ENCODE results near the gene TTC31.
A peak's percentile ranks its signal among the peaks of the same experiment; 100 is the strongest.
"Not testable (repeated sequence)": the region's sequence is repeated elsewhere in the genome, so short reads cannot be mapped to it uniquely, and the experiment has no call there.

The TTC31 gene

GRCh38 chr2:74461187-74462053 lies 21.5 kb upstream of the TTC31 start:
- no peak for TF ChIP-seq ZNF274 (IDR thresholded peaks at IDR 0.05; ENCODE audit: low read depth, low read length)

GRCh38 chr2:74462054-74462785 lies 20.7 kb upstream of the TTC31 start:
- no peak for TF ChIP-seq ZNF274 (IDR thresholded peaks at IDR 0.05; ENCODE audit: low read depth, low read length)
- H3K4me3 ChIP-seq (ENCODE audit: low read length): no peak overlapping the region

More at GRCh38 chr2:74461187-74462053, 21.5 kb upstream of the TTC31 start:
- no peak overlapping the region for H3K4me3 ChIP-seq (ENCODE audit: low read length)

DNA sequence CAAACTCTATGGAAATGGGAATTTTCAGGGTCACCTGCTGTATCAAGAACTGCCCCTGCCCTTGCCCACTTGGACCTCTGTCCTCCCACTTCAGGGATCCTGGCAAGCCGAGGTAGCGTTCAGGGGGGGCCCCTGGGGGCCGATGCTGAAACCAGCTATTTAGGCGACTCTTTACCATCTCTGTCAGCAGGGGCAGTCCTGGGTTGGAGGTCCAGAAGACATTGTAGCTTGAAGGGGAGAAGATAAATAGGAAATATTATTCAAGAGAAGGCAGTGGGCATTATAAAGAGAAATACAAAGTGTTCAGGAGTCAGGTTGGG lies 20.1 kb upstream of the TTC31 start:
- TF ChIP-seq ZNF274 (IDR thresholded peaks at IDR 0.05; ENCODE audit: low read depth, low read length): no peak
- no peak overlapping the region for H3K4me3 ChIP-seq (ENCODE audit: low read length)

- peak overlapping the region; percentile 68 for H3K4me3 ChIP-seq (ENCODE audit: low read length)
- no peak for TF ChIP-seq ZNF274 (IDR thresholded peaks at IDR 0.05; ENCODE audit: low read depth, low read length)
Observed at GRCh38 chr2:74464406-74464805, 18.5 kb upstream of the TTC31 start.

DNA sequence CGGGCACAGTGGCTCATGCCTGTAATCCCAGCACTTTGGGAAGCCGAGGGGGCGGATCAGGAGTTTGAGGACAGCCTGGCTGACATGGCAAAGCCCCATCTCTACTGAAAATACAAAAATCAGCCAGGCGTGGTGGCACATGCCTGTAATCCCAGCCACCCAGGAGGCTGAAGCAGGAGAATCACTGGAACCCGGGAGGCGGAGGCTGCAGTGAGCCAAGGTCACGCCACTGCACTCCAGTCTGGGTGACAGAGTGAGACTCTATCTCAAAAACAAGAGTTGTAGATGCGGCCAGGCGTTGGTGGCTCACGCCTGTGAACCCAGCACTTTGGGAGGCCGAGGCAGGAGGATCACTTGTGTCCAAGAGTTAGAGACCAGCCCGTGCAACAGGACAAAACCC lies 12.1 kb upstream of the TTC31 start:
- H3K4me3 ChIP-seq (ENCODE audit: low read length): not testable (repeated sequence)

GRCh38 chr2:74471332-74472065 lies 11.4 kb upstream of the TTC31 start:
- H3K4me3 ChIP-seq (ENCODE audit: low read length): peak overlapping the region; percentile 69
- TF ChIP-seq ZNF274 (IDR thresholded peaks at IDR 0.05; ENCODE audit: low read depth, low read length): no peak

GRCh38 chr2:74472086-74472944 lies 10.6 kb upstream of the TTC31 start, which contains the start of gene MRPL53:
Gene MRPL53, minus strand, starts transcription at chr2:74472680. Its CDS starts 20 bp downstream, at chr2:74472660.
- peak within 1 kb of the TSS; percentile 69 for H3K4me3 ChIP-seq (ENCODE audit: low read length)
- no peak for TF ChIP-seq ZNF274 (IDR thresholded peaks at IDR 0.05; ENCODE audit: low read depth, low read length)

DNA sequence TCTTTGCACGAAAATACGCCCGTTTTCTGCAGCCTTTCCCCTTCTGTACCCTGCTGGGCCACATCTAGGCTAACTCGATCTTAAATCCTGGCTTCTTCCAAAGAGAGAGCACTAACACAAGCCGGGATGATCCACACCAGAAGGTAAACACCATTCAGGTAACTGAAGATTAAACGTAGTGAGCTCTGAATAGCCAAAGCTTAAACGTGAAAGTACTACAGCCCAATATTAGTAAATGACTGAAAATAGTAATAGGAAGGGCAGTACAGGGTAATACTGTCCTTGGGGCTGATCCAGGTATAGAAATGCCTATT lies 10.0 kb upstream of the TTC31 start:
- TF ChIP-seq ZNF274 (IDR thresholded peaks at IDR 0.05; ENCODE audit: low read depth, low read length): no peak
- H3K4me3 ChIP-seq (ENCODE audit: low read length): peak overlapping the region; percentile 69

DNA sequence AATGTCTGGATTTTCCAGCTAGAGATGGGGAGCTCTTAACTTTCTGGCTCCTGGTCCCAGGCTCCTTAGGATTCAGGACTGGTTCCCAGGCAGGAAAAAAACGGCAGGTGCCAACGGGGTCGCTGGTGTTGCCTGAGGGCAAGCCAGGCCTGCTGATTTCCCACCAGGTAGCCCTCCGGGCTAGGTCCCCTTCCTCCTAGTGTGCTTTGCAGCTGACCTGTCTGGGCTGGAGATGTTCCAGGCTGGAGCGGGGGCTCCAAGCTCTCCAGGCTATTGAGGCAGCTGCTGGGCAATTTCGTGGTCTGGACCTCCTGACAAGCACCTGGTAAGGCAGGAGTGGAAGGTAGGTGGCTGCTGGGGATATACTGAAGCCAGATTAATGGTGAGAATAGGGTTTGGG lies 8.4 kb upstream of the TTC31 start:
- no peak for TF ChIP-seq ZNF274 (IDR thresholded peaks at IDR 0.05; ENCODE audit: low read depth, low read length)
- H3K4me3 ChIP-seq (ENCODE audit: low read length): no peak overlapping the region

DNA sequence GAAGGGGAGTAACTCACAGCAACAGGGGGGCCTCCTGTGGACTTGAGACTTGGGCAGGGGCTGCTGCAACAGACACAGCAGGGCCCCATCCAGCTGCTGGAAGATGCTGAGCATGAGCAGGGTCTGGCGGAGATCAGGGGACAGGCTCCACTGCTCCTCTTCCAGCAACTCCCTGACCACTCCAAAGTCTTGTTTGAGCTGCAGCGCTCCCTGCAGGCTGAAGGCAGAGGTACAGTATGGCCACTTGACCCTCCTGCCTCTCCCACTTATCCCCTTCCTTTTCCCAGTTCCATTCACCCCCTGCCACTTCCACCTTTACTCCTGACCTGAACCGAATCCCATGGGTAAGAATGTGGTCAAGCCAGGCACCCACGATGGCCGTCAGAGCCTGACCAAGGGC lies 8.0 kb upstream of the TTC31 start:
- H3K4me3 ChIP-seq (ENCODE audit: low read length): no peak overlapping the region

GRCh38 chr2:74481431-74481830 lies 1.4 kb upstream of the TTC31 start:
- TF ChIP-seq ZNF274 (IDR thresholded peaks at IDR 0.05; ENCODE audit: low read depth, low read length): no peak
- peak overlapping the region; percentile 76; the same call in 1 of the 2 replicates for H3K4me3 ChIP-seq (ENCODE audit: low read length)

More for the DNA sequence above, 8.0 kb upstream of the TTC31 start:
- TF ChIP-seq ZNF274 (IDR thresholded peaks at IDR 0.05; ENCODE audit: low read depth, low read length): no peak

DNA sequence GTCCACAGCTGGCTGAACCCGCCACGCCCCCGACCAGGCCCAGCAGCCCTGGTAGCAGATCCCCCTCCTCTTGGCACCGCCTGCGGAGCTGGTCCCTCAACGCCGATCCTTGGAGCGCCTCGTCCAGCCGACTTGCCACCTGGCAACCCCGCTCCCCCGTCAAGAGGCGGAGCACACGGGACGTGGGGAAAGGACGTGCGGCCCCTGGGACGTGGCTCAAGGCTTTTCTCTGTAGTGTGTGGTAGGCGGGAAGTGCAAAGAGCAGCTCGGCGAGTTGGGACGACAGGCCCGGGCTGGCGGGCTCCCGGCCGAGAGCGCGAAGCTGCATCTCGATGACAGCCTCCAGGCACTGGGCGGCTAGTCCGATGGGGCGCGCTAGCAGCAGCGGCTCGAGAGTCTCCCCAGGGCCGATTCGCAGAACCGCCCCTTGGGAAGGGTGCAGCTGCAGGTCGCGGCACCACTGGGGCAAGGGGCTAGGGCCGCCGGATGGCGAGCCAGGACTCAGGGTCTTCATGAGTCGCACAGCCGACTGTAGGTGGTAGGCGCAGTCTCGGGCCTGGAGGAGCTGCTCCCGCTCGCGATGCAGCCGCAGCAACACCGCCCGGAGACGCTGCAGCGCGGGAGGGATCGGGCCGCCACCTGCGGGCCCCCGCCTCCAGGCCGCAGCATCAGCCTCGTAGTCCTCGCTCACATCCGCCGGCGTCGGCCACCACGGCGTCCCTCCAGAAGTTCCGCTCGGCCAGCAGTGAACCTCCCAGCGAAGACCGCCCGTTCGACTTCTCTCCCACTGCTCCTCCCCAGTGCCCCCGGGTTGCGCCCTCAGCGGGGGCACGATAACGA lies 700 bp upstream of the TTC31 start:
- TF ChIP-seq ZNF274 (IDR thresholded peaks at IDR 0.05; ENCODE audit: low read depth, low read length): no peak
- H3K4me3 ChIP-seq (ENCODE audit: low read length): peak overlapping the region; percentile 76

DNA sequence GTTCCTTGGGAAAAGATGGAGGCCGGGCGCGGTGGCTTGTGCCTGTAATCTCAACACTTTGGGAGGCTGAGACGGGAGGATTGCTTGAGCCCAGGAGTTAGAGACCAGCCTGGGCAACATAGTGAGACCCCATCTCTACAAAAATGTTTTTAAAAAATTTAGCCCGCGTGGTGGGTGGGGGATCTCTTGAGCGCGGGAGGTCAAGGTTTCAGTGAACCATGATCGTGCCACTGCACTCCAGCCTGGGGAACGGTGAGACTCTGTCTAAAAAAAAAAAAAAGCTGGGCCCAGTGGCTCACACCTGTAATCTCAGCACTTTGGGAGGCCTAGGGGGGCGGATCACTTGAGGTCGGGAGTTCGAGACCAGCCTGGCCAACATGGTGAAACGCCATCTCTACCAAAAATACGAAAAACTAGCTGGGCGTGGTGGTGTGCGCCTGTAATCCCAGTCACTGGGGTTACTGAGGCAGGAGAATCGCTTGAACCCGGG lies 839 bp downstream of the TTC31 start:
- peak overlapping the region; percentile 76; the same call in 1 of the 2 replicates for H3K4me3 ChIP-seq (ENCODE audit: low read length)

Data from GM08714 (cell line).